ENCODE measurements around the gene ARFGAP2. TPM values are rescaled to one million over a fixed set of nuclear protein-coding genes. Genes with fewer than 3 reads are reported as not detected.

ARFGAP2 gene
- total RNA-seq, 3 donors from 2014 or later = 83.7 to 107 (median 106) TPM

GRCh38 chr11:47181271-47181670, 4.6 kb upstream of the ARFGAP2 start:
- ATAC-seq = no peak
- peaks cover 20% of the 10 kb centered on the region for H3K4me1 ChIP-seq (ENCODE audit: low read depth)

GRCh38 chr11:47180006-47180787, 3.5 kb upstream of the ARFGAP2 start:
- DNase-seq (no peak), ATAC-seq (no peak)
- Histone ChIP-seq H3K9me3 (no peaks in the 10 kb centered on the region), H3K4me3 (no peak overlapping the region), H3K36me3 (ENCODE audit: low read depth) (no peaks in the 10 kb centered on the region), H3K4me1 (ENCODE audit: low read depth) (peaks cover 18% of the 10 kb centered on the region)
- intact Hi-C loops (cut with DNase I, micrococcal nuclease) = no loop called here
- no peak for TF ChIP-seq CTCF (IDR thresholded peaks at IDR 0.05)

More at GRCh38 chr11:47181271-47181670, 4.6 kb upstream of the ARFGAP2 start:
- Histone ChIP-seq H3K4me3 (no peak overlapping the region), H3K9me3 (no peaks in the 10 kb centered on the region), H3K36me3 (ENCODE audit: low read depth) (no peaks in the 10 kb centered on the region)
- intact Hi-C loops (cut with DNase I, micrococcal nuclease) = no loop called here
- DNase-seq = no peak
- no peak for TF ChIP-seq CTCF (IDR thresholded peaks at IDR 0.05)

GRCh38 chr11:47179655-47179991, 2.9 kb upstream of the ARFGAP2 start:
- ATAC-seq (no peak), DNase-seq (peak in 1 of 3 donors; percentile 49)
- Histone ChIP-seq H3K4me3 (no peak overlapping the region), H3K4me1 (ENCODE audit: low read depth) (peaks cover 19% of the 10 kb centered on the region), H3K9me3 (no peaks in the 10 kb centered on the region), H3K36me3 (ENCODE audit: low read depth) (no peaks in the 10 kb centered on the region)
- TF ChIP-seq CTCF (IDR thresholded peaks at IDR 0.05) = peak; percentile 35
- intact Hi-C loops (cut with DNase I, micrococcal nuclease) = loop anchor here (5.0 to 10.0 kb wide), 2 partner anchors 83 to 175 kb away; partner anchors contain the start of gene MYBPC3 (in 1 of the 2)

GRCh38 chr11:47178737-47179654, 2.3 kb upstream of the ARFGAP2 start:
- H3K4me3 ChIP-seq = no peak overlapping the region
- ATAC-seq (no peak), DNase-seq (no peak)
- peaks cover 19% of the 10 kb centered on the region for H3K4me1 ChIP-seq (ENCODE audit: low read depth)
- intact Hi-C loops (cut with DNase I, micrococcal nuclease) = loop anchor here (5.0 to 10.0 kb wide), 2 partner anchors 83 to 176 kb away; partner anchors contain the start of gene MYBPC3 (in 1 of the 2)
- no peaks in the 10 kb centered on the region for H3K9me3 ChIP-seq
- H3K36me3 ChIP-seq (ENCODE audit: low read depth) = no peaks in the 10 kb centered on the region
- no peak for TF ChIP-seq CTCF (IDR thresholded peaks at IDR 0.05)

GRCh38 chr11:47178316-47178715, 1.6 kb upstream of the ARFGAP2 start:
- DNase-seq = no peak
- no peak for ATAC-seq
- TF ChIP-seq CTCF (IDR thresholded peaks at IDR 0.05) = no peak
- Histone ChIP-seq H3K4me3 (no peak overlapping the region), H3K4me1 (ENCODE audit: low read depth) (peaks cover 19% of the 10 kb centered on the region), H3K36me3 (ENCODE audit: low read depth) (no peaks in the 10 kb centered on the region), H3K9me3 (no peaks in the 10 kb centered on the region)
- intact Hi-C loops (cut with DNase I, micrococcal nuclease) = loop anchor here (5.0 to 10.0 kb wide), 2 partner anchors 84 to 176 kb away; partner anchors contain the start of gene MYBPC3 (in 1 of the 2)

Measured in mucosa of descending colon (tissue), 3 donors.